Activated CD4-positive, alpha-beta T cell treated with anti-CD3 and anti-CD28 coated beads, Interleukin-2, Interleukin-6, amounts not matched to agents 100 ng/mL and 50 ng/mL, durations not matched to agents 16 hours and 8 hours (primary cell): ENCODE results near the gene SP7.
"Not testable (repeated sequence)": the region's sequence is repeated elsewhere in the genome, so short reads cannot be mapped to it uniquely, and the experiment has no call there.

Source experiments
- DNase-seq: peaks from one replicate; pipeline ENCODE4 v3.0.0-alpha.2; 2020

The SP7 gene

GRCh38 chr12:53313996-53314395 lies 22.2 kb downstream of the SP7 start:
- DNase-seq: no peak

- DNase-seq: no peak
These were observed 27.9 kb downstream of the SP7 start for GRCh38 chr12:53308276-53308675.

- DNase-seq: no peak
These were observed 29.3 kb downstream of the SP7 start for GRCh38 chr12:53306826-53307225.

- DNase-seq: no peak
These were observed 33.3 kb downstream of the SP7 start for GRCh38 chr12:53302903-53303302.

GRCh38 chr12:53300187-53300586 lies 36.0 kb downstream of the SP7 start:
- peak; percentile 41 for DNase-seq

GRCh38 chr12:53299454-53300180 lies 36.5 kb downstream of the SP7 start, which contains the start of gene MYG1:
MYG1 (plus strand) TSS chr12:53299695; CDS start chr12:53299738, 43 bp downstream.
- peak; percentile 95 for DNase-seq

GRCh38 chr12:53299101-53299453 lies 37.1 kb downstream of the SP7 start:
- peak; percentile 62 for DNase-seq

- DNase-seq: no peak
These were observed 38.0 kb downstream of the SP7 start for GRCh38 chr12:53298164-53298563.

- not testable (repeated sequence) for DNase-seq
These were observed 39.0 kb downstream of the SP7 start for GRCh38 chr12:53297106-53297505.

- DNase-seq: no peak
These were observed 40.3 kb downstream of the SP7 start for GRCh38 chr12:53295891-53296219.

GRCh38 chr12:53295070-53295890 lies 40.9 kb downstream of the SP7 start, which contains the start of gene PFDN5:
PFDN5 (plus strand) TSS chr12:53295542; CDS start chr12:53295568, 26 bp downstream.
- peak; percentile 94 for DNase-seq

GRCh38 chr12:53292426-53292825 lies 43.7 kb downstream of the SP7 start:
- DNase-seq: no peak

- DNase-seq: peak; percentile 18
These were observed 45.5 kb downstream of the SP7 start for GRCh38 chr12:53290661-53291060.

GRCh38 chr12:53289891-53290290 lies 46.3 kb downstream of the SP7 start:
- DNase-seq: no peak

- no peak for DNase-seq
These were observed 47.8 kb downstream of the SP7 start for GRCh38 chr12:53288322-53288721.

GRCh38 chr12:53287741-53288216 lies 48.4 kb downstream of the SP7 start:
- peak; percentile 70 for DNase-seq

- DNase-seq: no peak
These were observed 49.7 kb downstream of the SP7 start for GRCh38 chr12:53286448-53286847.

- DNase-seq: no peak
These were observed 56.2 kb downstream of the SP7 start for GRCh38 chr12:53279888-53280498.

- no peak for DNase-seq
These were observed 56.8 kb downstream of the SP7 start for GRCh38 chr12:53279283-53279869.

- DNase-seq: no peak
These were observed 58.2 kb downstream of the SP7 start for GRCh38 chr12:53277981-53278380.
